IMR-90 (cell line): ENCODE data around the gene GPR137. TPM values are rescaled to one million over a fixed set of nuclear protein-coding genes. Genes with fewer than 3 reads are reported as not detected.

Source experiments
- ATAC-seq: fragments of 200-7000 bp; cut with Tn5 transposase; 2 replicates; pipeline ENCODE4 v1.9.1; 2020; ENCODE audit warnings: low read depth, mild to moderate bottlenecking, moderate library complexity
- BruUV-seq: library from RNA; stranded (reverse); fragments of 400-500 nt; replicated peaks from 2 replicates; lab custom pipeline; 2021; lab: Mats Ljungman, UMichigan
- CTCF ChIA-PET: fragments of 300-600 bp; formaldehyde crosslinking; extraction: SDS; loops from one replicate; lab custom pipeline; 2021; ENCODE audit warnings: antibody characterized with exemption; lab: Yijun Ruan, JAX
- POLR2A ChIA-PET: fragments of 300-600 bp; sonication (Branson Sonifier 250); formaldehyde crosslinking; loops from one replicate; lab custom pipeline; 2022; ENCODE audit warnings: antibody characterized with exemption; ENCODE audit not compliant: unreplicated experiment; lab: Charles Lee
- DNase-seq: peaks from one replicate; pipeline ENCODE4 v3.0.0; 2013
- H2AFZ ChIP-seq: replicated peaks from 2 replicates; pipeline ENCODE3; 2013; ENCODE audit warnings: low read length, mild to moderate bottlenecking; ENCODE audit not compliant: poor library complexity
- H2AK5ac ChIP-seq: 2 replicates; pipeline ENCODE4 v1.6.1; 2013; ENCODE audit warnings: low read depth, low read length, inconsistent platforms
- H2AK9ac ChIP-seq: replicated peaks from 2 replicates; pipeline ENCODE3; 2013; ENCODE audit warnings: mild to moderate bottlenecking, low read depth, low read length, moderate library complexity; ENCODE audit not compliant: poor library complexity
- H2BK120ac ChIP-seq: 2 replicates; pipeline ENCODE4 v1.6.1; 2013; ENCODE audit warnings: low read depth, low read length, inconsistent platforms
- H2BK15ac ChIP-seq: 3 replicates; pipeline ENCODE4 v1.6.1; 2013; ENCODE audit warnings: low read depth, low read length, inconsistent platforms
- H2BK20ac ChIP-seq: 2 replicates; pipeline ENCODE4 v1.6.1; 2013; ENCODE audit warnings: low read depth, mild to moderate bottlenecking, inconsistent platforms, low read length, moderate library complexity
- H2BK5ac ChIP-seq: 2 replicates; pipeline ENCODE4 v1.6.1; 2013; ENCODE audit warnings: mild to moderate bottlenecking, low read depth, low read length, inconsistent platforms; ENCODE audit not compliant: poor library complexity, severe bottlenecking
- H3K14ac ChIP-seq: replicated peaks from 2 replicates; pipeline ENCODE4 v1.6.1; 2013; ENCODE audit warnings: low read depth, low read length, inconsistent platforms
- H3K18ac ChIP-seq: 2 replicates; pipeline ENCODE4 v1.6.1; 2013; ENCODE audit warnings: low read depth, low read length, control low read depth
- H3K23ac ChIP-seq: 2 replicates; pipeline ENCODE4 v1.6.1; 2013; ENCODE audit warnings: low read depth, low read length, inconsistent platforms
- H3K27ac ChIP-seq: 2 replicates; pipeline ENCODE4 v1.5.1; 2013; ENCODE audit warnings: mild to moderate bottlenecking, control low read depth, low read length; ENCODE audit not compliant: insufficient read depth
- H3K27me3 ChIP-seq: 2 replicates; pipeline ENCODE4 v1.6.1; 2013; ENCODE audit warnings: low read length; ENCODE audit not compliant: control insufficient read depth, insufficient read depth
- H3K36me3 ChIP-seq: 2 replicates; pipeline ENCODE4 v1.6.1; 2013; ENCODE audit warnings: low read length, mixed read lengths; ENCODE audit not compliant: control insufficient read depth, insufficient read depth
- H3K4ac ChIP-seq: 2 replicates; pipeline ENCODE4 v1.6.1; 2013; ENCODE audit warnings: low read depth, low read length, inconsistent platforms
- H3K4me1 ChIP-seq: 2 replicates; pipeline ENCODE4 v1.6.1; 2013; ENCODE audit warnings: low read length, mixed read lengths; ENCODE audit not compliant: control insufficient read depth, insufficient read depth
- H3K4me2 ChIP-seq: 2 replicates; pipeline ENCODE4 v1.6.1; 2013; ENCODE audit warnings: low read depth, mild to moderate bottlenecking, control low read depth, low read length, moderate library complexity
- H3K4me3 ChIP-seq: 2 replicates; pipeline ENCODE4 v1.5.1; 2013; ENCODE audit warnings: low read depth, mild to moderate bottlenecking, control low read depth, low read length, moderate library complexity; ENCODE audit not compliant: insufficient read depth
- H3K56ac ChIP-seq: 2 replicates; pipeline ENCODE4 v1.6.1; 2013; ENCODE audit warnings: low read length, inconsistent platforms; ENCODE audit not compliant: insufficient read depth; ENCODE audit errors: extremely low read depth
- H3K79me1 ChIP-seq, 2 experiments: 2 replicates each; pipeline ENCODE4 v1.6.1; 2013; ENCODE audit warnings: low read length in 2 of 2, inconsistent platforms in 1 of 2, low read depth in 1 of 2
- H3K9ac ChIP-seq: 2 replicates; pipeline ENCODE4 v1.6.1; 2013; ENCODE audit warnings: low read depth, low read length, control low read depth
- H3K9me1 ChIP-seq: 2 replicates; pipeline ENCODE4 v1.6.1; 2013; ENCODE audit warnings: low read length, inconsistent platforms; ENCODE audit not compliant: insufficient read depth
- H3K9me3 ChIP-seq: 2 replicates; pipeline ENCODE4 v1.6.1; 2013; ENCODE audit warnings: low read length; ENCODE audit not compliant: control insufficient read depth, insufficient read depth
- H4K20me1 ChIP-seq: 2 replicates; pipeline ENCODE4 v1.6.1; 2013; ENCODE audit warnings: low read length, inconsistent platforms; ENCODE audit not compliant: insufficient read depth
- H4K5ac ChIP-seq: 2 replicates; pipeline ENCODE4 v1.6.1; 2013; ENCODE audit warnings: mild to moderate bottlenecking, low read depth, low read length, control low read depth
- H4K8ac ChIP-seq, 2 experiments: 2 replicates each; pipeline ENCODE4 v1.6.1; 2013; ENCODE audit warnings: low read depth in 2 of 2, low read length in 2 of 2, control low read depth in 1 of 2, inconsistent platforms in 1 of 2
- H4K91ac ChIP-seq: 2 replicates; pipeline ENCODE4 v1.6.1; 2013; ENCODE audit warnings: low read depth, low read length, inconsistent platforms; ENCODE audit not compliant: insufficient read depth
- SMC3 ChIP-seq: fragments of 150-350 bp; IDR thresholded peaks from 2 replicates; pipeline ENCODE4 v1.6.1; 2016; ENCODE audit warnings: low read depth, mild to moderate bottlenecking, antibody characterized with exemption, low read length, moderate library complexity
- WGBS, 2 experiments: methylation state at CpG; one replicate each; pipeline versions ENCODE4 v1.1.5 to v1.1.7; 2013; ENCODE audit warnings: missing lambda C conversion rate in 2 of 2; ENCODE audit not compliant: insufficient read length in 1 of 2; ENCODE audit errors: extremely low coverage in 2 of 2; 5-methylcytosine and 5-hydroxymethylcytosine counted together
- dilution Hi-C: fragments of 300-500 bp; cut with HindIII; formaldehyde crosslinking; loops from one replicate; pipeline ENCODE4 v1.14.3; 2018; ENCODE audit warnings: low sequenced_read_pairs; ENCODE audit not compliant: unreplicated experiment
- in situ Hi-C: fragments of 300-500 bp; cut with MboI; formaldehyde crosslinking; loops from 3 replicates; pipeline ENCODE4 v1.14.3; 2019; ENCODE audit warnings: low sequenced_read_pairs, inconsistent platforms, mixed read lengths
- intact Hi-C: fragments of 100-400 bp; cut with micrococcal nuclease; formaldehyde crosslinking; loops from 2 replicates; pipeline ENCODE4 v1.10.0; 2022
- polyA plus RNA-seq, 3 experiments: library from polyadenylated mRNA; depleted of rRNA; stranded (reverse); fragments of >200 nt; gene quantifications; 2 replicates each; pipeline ENCODE4 v1.2.3, GENCODE V29; 2012; ENCODE audit warnings: low replicate concordance in 1 of 3
- total RNA-seq: library from RNA; depleted of rRNA; stranded (reverse); fragments of >200 nt; gene quantifications from 2 replicates; pipeline ENCODE4 v1.2.3, GENCODE V29; 2012

The GPR137 gene
- total and polyA plus RNA-seq, 2 of the 4 experiments (the other 2 are of a cell fraction) = 3.6 to 26.0 TPM

DNA sequence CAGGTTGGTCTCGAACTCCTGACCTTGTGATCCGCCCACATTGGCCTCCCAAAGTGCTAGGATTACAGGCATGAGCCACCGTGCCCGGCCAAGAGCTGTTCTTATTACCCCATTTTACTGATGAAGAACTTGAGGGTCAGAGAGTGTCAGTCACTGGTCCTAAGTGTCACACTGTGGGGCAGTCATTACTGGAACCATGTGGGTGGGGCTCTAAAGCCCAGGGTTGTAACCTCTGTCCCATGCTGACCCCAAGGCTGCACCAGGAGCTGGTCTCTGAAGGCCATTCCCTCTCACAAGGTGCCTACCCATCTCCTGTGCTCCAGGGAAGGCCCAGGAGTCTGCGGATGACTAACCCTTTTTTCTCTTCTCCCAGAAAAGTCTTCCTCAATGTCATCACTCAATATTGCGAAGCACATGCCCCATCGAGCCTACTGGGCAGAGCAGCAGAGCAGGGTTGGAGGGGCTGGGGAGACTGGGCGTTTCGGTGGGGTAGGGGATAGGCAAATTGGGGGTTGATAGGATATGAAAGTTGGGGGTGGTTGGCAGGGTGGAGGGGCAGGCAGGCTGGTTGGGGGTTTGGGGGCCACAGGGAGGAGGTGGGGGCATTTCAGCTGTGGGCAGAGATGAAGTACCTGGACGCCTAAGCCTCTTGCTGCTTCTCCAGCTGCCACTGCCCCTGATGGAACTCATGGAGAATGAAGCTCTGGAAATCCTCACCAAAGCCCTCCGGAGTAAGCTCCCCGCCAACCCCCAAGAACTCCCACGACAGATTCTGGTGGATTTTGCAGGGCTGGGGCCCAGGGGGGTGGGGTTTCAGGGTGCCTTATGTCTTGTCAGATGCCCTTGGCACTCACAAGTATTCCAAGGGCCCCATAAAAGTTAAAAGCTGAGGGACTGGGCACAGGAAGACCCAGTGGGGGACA lies 17.7 kb downstream of the GPR137 start:
- Histone ChIP-seq H3K4me1 (peaks cover 12% of the 10 kb centered on the region), H4K5ac (no peak overlapping the region), H2BK20ac (no peak overlapping the region), H3K23ac (no peak overlapping the region), H3K9me1 (no peaks in the 10 kb centered on the region), H2AK5ac (0 out of 2 replicates have a peak overlapping the region, but pooled peaks have one; percentile 24), H3K4me2 (no peak overlapping the region), H3K36me3 (no peaks in the 10 kb centered on the region), H3K79me1 (peaks cover 14 to 20% of the 10 kb centered on the region in 2 experiments; a peak in 3 of 4 replicates), H4K8ac (no peak overlapping the region), H3K9me3 (no peaks in the 10 kb centered on the region), H2BK15ac (no peak overlapping the region), H2BK120ac (no peak overlapping the region), H3K4me3 (no peak overlapping the region), H3K27me3 (peaks cover 25% of the 10 kb centered on the region), H3K56ac (no peak overlapping the region), H2AK9ac (no peak overlapping the region), H4K91ac (no peak overlapping the region), H3K14ac (no peak overlapping the region), H3K27ac (no peak overlapping the region), H4K20me1 (peaks cover 11% of the 10 kb centered on the region), H2BK5ac (no peak overlapping the region), H3K9ac (no peak overlapping the region), H3K18ac (no peak overlapping the region), H2AFZ (no peak overlapping the region), H3K4ac (no peak overlapping the region)
- BruUV-seq = no TSS peak
- dilution Hi-C loops = no loop called here
- POLR2A ChIA-PET = no interaction called here
- CTCF ChIA-PET = interaction anchor here (1.0 to 1.8 kb wide), 4 partner anchors 28 to 99 kb away, joined by 3 to 13 read pairs (median 6); partner anchors contain the start of gene PLCB3
- DNase-seq (no peak), ATAC-seq (no peak)
- intact Hi-C loops = loop anchor here (1.0 to 10.0 kb wide), 3 partner anchors 28 to 299 kb away; partner anchors contain the start of gene DNAJC4
- TF ChIP-seq SMC3 = no peak
- in situ Hi-C loops = loop anchor here (5.0 kb wide), 1 partner anchor 101 kb away; no protein-coding TSS in a partner anchor
- 77% methylated on average over 3 of the region's 13 CpGs; no CpG with 5 or more reads in 1 of the 2 experiments for WGBS, 2 experiments
